ENCODE results near the gene SRCAP.

SRCAP gene

DNA sequence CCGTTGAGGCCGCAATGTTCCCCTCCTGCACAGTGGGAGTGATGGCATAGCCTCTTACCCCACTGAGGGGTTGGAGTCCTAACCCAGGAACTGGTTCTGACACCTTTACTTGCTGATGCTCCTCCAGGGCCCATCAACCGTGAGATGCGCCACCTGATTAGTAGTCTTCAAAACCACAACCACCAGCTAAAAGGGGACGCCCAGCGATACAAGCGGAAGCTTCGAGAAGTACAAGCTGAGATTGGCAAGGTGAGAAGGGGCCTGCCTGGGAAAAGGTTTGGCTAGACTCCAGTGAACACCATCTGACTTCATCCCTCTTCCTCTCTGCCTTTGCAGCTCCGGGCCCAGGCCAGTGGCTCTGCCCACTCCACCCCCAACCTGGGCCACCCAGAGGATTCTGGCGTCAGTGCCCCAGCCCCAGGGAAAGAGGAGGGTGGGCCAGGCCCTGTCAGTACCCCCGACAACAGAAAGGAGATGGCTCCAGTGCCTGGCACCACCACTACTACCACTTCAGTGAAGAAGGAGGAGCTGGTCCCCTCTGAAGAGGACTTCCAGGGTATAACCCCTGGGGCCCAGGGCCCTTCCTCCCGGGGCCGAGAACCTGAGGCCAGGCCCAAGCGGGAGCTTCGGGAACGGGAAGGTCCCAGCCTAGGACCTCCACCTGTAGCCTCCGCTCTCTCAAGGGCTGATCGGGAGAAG lies 68.9 kb downstream of the SRCAP start:
- TF ChIP-seq, protein P1, sequence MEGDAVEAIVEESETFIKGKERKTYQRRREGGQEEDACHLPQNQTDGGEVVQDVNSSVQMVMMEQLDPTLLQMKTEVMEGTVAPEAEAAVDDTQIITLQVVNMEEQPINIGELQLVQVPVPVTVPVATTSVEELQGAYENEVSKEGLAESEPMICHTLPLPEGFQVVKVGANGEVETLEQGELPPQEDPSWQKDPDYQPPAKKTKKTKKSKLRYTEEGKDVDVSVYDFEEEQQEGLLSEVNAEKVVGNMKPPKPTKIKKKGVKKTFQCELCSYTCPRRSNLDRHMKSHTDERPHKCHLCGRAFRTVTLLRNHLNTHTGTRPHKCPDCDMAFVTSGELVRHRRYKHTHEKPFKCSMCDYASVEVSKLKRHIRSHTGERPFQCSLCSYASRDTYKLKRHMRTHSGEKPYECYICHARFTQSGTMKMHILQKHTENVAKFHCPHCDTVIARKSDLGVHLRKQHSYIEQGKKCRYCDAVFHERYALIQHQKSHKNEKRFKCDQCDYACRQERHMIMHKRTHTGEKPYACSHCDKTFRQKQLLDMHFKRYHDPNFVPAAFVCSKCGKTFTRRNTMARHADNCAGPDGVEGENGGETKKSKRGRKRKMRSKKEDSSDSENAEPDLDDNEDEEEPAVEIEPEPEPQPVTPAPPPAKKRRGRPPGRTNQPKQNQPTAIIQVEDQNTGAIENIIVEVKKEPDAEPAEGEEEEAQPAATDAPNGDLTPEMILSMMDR (IDR thresholded peaks at IDR 0.05; ENCODE audit: insufficient read depth, low read depth, low read length, missing control alignments), result no peak
- H3K4me3 ChIP-seq (ENCODE audit: low read length), result no peak overlapping the region
- no peak for DNase-seq (ENCODE audit: low read depth)

DNA sequence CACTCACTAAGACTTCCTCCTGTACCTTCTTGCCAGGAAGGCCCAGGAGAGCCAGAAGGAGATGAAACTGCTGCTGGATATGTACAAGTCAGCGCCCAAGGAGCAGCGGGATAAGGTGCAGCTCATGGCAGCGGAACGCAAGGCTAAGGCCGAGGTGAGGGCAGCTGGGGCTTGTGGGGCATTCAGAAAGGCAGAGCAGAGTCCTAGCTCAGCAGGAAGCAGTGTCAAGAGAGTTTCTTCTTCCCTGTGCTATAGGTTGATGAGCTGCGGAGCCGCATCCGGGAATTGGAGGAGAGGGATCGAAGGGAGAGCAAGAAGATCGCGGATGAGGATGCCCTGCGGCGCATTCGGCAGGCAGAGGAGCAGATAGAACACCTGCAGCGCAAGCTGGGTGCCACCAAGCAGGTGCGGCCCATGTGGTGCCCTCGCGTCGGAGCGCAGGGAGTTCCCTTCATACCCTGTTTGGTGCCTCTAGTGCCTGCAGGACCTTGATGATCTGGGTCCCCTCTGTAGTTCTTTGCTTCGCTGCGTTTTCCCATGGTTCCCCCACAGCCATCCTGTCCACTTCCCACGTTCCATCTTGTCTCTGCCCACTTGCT lies 69.7 kb downstream of the SRCAP start:
- no peak for DNase-seq (ENCODE audit: low read depth)
- no peak overlapping the region for H3K4me3 ChIP-seq (ENCODE audit: low read length)
- TF ChIP-seq, protein P1 (IDR thresholded peaks at IDR 0.05; ENCODE audit: insufficient read depth, low read depth, low read length, missing control alignments), result no peak

DNA sequence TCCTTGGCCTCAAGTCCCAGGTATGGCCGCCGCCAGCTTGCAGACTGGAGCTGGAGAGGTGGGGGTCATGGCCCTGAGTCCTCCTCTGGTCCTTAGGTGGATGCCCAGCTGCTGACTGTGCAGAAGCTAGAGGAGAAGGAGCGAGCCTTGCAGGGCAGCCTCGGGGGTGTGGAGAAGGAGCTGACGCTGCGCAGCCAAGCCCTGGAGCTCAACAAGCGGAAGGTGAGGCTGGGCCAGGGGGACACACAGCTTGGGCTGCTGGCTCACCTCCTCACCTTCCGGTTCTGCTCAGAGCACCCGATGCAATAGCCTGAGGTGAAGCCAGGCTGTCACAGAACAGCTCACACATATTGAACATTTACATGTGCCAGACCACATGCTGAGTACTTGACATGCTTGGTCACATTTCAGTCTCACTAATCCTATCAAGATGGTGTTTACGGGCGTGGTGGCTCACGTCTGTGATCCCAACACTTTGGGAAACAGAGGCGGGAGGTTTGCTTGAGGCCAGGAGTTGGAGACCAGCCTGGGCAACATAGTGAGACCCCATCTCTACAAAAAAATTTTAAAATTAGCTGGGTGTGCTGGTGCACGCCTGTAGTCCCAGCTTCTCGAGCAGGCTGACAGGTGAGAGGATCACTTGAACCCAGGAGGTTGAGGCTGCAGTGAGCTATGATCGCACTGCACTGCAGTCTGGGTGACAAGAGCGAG lies 70.6 kb downstream of the SRCAP start:
- TF ChIP-seq, protein P1 (IDR thresholded peaks at IDR 0.05; ENCODE audit: insufficient read depth, low read depth, low read length, missing control alignments), result no peak
- H3K4me3 ChIP-seq (ENCODE audit: low read length), result no peak overlapping the region
- no peak for DNase-seq (ENCODE audit: low read depth)

DNA sequence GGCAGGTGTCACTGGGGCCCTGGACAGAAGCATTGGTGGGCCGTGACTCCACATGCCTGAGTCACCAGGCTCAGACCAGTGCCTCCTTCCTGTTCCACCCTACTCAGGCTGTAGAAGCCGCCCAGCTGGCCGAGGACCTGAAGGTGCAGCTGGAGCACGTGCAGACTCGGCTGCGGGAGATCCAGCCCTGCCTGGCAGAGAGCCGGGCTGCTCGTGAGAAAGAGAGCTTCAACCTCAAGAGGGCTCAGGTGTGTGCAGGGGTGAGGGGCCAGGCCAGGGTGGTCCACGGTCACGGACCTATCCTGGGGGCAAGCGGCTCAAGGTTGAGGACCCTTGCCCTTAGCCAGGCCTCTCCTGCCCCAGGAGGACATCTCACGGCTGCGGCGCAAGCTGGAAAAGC lies 72.8 kb downstream of the SRCAP start:
- TF ChIP-seq, protein P1 (IDR thresholded peaks at IDR 0.05; ENCODE audit: insufficient read depth, low read depth, low read length, missing control alignments), result no peak
- no peak overlapping the region for H3K4me3 ChIP-seq (ENCODE audit: low read length)
- DNase-seq (ENCODE audit: low read depth), result peak; percentile 25

DNA sequence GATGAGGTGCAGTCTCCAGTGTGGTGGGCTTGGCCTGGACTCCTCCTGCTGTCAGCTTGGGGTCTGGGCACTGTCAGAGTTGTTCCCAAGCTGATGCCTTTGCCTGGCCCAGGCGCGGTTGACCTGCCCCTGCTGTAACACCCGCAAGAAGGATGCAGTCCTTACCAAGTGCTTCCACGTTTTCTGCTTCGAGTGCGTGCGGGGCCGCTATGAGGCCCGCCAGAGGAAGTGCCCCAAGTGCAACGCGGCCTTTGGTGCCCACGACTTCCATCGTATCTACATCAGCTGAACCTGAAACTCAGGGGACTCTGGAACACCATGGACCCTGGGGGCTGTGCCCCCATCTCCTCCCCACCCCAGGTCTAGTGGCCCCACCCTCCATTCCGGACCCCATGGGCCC lies 74.9 kb downstream of the SRCAP start:
- TF ChIP-seq, protein P1 (IDR thresholded peaks at IDR 0.05; ENCODE audit: insufficient read depth, low read depth, low read length, missing control alignments), result no peak
- no peak overlapping the region for H3K4me3 ChIP-seq (ENCODE audit: low read length)
- DNase-seq (ENCODE audit: low read depth), result no peak

DNA sequence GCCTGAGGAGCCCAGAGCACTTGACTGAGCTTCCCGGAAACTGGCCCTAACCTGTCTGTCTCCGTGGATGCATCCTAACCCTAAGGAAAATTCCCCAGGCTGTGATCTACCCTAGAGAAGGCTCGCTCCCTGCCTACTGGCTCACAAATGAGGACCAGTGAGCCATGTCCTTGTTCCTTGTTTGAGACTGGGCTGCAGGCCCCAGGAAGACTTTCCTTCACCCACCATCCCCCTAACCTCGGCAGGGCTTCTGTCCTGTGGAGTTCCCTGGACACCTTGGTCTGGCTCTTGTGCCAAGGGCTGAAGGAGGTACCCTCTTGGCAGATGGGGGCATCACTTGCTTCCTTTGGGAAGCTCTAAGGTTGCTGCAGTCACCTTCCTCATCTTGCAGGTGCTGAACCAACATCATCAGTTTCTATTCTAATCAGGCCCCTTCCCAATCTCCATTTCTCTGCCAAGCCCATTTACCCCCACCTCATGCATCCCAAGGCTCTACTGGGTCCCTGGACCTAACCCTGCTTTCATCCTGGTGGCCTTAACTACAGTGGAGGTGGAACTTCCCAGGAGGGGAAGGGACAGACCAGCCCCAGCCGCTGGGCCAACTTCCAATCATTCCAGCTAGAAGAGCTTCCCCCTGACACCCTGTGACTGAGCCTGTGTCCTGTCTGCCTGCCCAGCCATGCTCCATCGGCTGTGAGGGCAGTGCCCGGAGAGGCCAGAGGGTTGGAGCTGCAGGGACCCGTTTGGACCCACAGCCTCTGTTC lies 75.6 kb downstream of the SRCAP start:
- TF ChIP-seq, protein P1 (IDR thresholded peaks at IDR 0.05; ENCODE audit: insufficient read depth, low read depth, low read length, missing control alignments), result no peak
- H3K4me3 ChIP-seq (ENCODE audit: low read length), result peak overlapping the region; percentile 77
- no peak for DNase-seq (ENCODE audit: low read depth)

Data from epithelial cell of esophagus (primary cell).